Gastroesophageal sphincter (tissue), 3 donors: ENCODE measurements around the gene ERH.

ENCODE experiments used
- EP300 ChIP-seq: sonication (generic); formaldehyde crosslinking; IDR thresholded peaks from one replicate; pipeline ENCODE4 v1.6.1; 2017; ENCODE audit warnings: antibody characterized with exemption, mild to moderate bottlenecking
- POLR2AphosphoS5 ChIP-seq: sonication (generic); formaldehyde crosslinking; IDR thresholded peaks from one replicate; pipeline ENCODE4 v1.6.1; 2017; ENCODE audit warnings: antibody characterized with exemption
- TF ChIP-seq, protein P1 (sequence below), 4 experiments: fragments of 200-600 bp in 2 of 4; fragments of 450-650 bp in 2 of 4; sonication (generic) in 1 of 4; IDR thresholded peaks; one replicate each; pipeline ENCODE4 v1.5.1; 2017 to 2019; ENCODE audit warnings: antibody characterized with exemption in 4 of 4, mild to moderate bottlenecking in 2 of 4, moderate library complexity in 2 of 4

DNA sequence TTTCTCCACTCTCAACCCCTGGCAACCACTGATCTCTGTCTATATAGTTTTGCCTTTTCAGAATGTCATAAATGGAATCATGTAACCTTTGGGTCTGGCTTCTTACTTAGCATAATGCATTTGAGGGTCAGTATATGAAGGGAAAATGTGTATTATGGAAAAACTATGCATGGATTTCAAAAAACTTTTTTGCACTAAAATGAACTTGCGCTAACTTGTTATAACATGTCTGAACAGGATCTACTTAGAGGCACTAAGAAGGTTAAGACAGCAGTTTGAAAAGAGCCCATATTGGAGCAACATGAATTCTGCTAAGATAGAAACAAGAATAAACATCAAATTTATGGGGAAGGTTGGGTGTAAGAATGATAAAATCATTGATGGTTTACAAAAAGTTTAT, 29.5 kb upstream of the ERH start:
- TF ChIP-seq, protein P1, sequence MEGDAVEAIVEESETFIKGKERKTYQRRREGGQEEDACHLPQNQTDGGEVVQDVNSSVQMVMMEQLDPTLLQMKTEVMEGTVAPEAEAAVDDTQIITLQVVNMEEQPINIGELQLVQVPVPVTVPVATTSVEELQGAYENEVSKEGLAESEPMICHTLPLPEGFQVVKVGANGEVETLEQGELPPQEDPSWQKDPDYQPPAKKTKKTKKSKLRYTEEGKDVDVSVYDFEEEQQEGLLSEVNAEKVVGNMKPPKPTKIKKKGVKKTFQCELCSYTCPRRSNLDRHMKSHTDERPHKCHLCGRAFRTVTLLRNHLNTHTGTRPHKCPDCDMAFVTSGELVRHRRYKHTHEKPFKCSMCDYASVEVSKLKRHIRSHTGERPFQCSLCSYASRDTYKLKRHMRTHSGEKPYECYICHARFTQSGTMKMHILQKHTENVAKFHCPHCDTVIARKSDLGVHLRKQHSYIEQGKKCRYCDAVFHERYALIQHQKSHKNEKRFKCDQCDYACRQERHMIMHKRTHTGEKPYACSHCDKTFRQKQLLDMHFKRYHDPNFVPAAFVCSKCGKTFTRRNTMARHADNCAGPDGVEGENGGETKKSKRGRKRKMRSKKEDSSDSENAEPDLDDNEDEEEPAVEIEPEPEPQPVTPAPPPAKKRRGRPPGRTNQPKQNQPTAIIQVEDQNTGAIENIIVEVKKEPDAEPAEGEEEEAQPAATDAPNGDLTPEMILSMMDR (IDR thresholded peaks at IDR 0.05), result no peak
- no peak for TF ChIP-seq POLR2AphosphoS5
- no peak for TF ChIP-seq EP300
